SW 1271 (cell line): Measurements from ENCODE around the gene MUC15.
A peak's percentile ranks its signal among the peaks of the same experiment; 100 is the strongest.

Source experiments
- DNase-seq, 2 experiments: peaks; one replicate each; lab custom pipeline; 2025; lab: John Stamatoyannopoulos, UW

MUC15 gene

GRCh38 chr11:26573896-26574295, 1.8 kb upstream of the MUC15 start:
- no peak for DNase-seq

- DNase-seq = no peak
Measured at GRCh38 chr11:26572770-26573402, 823 bp upstream of the MUC15 start.

- DNase-seq = no peak
Measured at GRCh38 chr11:26569646-26570045, 2.4 kb downstream of the MUC15 start.

GRCh38 chr11:26558190-26558589, 13.9 kb downstream of the MUC15 start:
- no peak for DNase-seq

- DNase-seq = no peak
Measured at GRCh38 chr11:26557666-26558065, 14.4 kb downstream of the MUC15 start.

- DNase-seq = no peak
Measured at GRCh38 chr11:26556582-26556981, 15.5 kb downstream of the MUC15 start.

- DNase-seq = no peak
Measured at GRCh38 chr11:26554455-26554854, 17.6 kb downstream of the MUC15 start.

- DNase-seq = no peak
Measured at GRCh38 chr11:26553182-26553581, 18.9 kb downstream of the MUC15 start.

- peak in 1 of 2 experiments; percentile 2 for DNase-seq
Measured at GRCh38 chr11:26551186-26551801, 20.8 kb downstream of the MUC15 start.

GRCh38 chr11:26550022-26550421, 22.0 kb downstream of the MUC15 start:
- DNase-seq = no peak

- no peak for DNase-seq
Measured at GRCh38 chr11:26549176-26549575, 22.9 kb downstream of the MUC15 start.

GRCh38 chr11:26541870-26542269, 30.2 kb downstream of the MUC15 start:
- no peak for DNase-seq

GRCh38 chr11:26539517-26539916, 32.5 kb downstream of the MUC15 start:
- DNase-seq = no peak

GRCh38 chr11:26537341-26537740, 34.7 kb downstream of the MUC15 start:
- DNase-seq = no peak

GRCh38 chr11:26527685-26528084, 44.4 kb downstream of the MUC15 start:
- no peak for DNase-seq

- DNase-seq = no peak
Measured at GRCh38 chr11:26522912-26523610, 49.0 kb downstream of the MUC15 start.

- DNase-seq = no peak
Measured at GRCh38 chr11:26519469-26519868, 52.6 kb downstream of the MUC15 start.

- no peak for DNase-seq
Measured at GRCh38 chr11:26512196-26512595, 59.9 kb downstream of the MUC15 start.

GRCh38 chr11:26510756-26511155, 61.3 kb downstream of the MUC15 start:
- no peak for DNase-seq

- no peak for DNase-seq
Measured at GRCh38 chr11:26510164-26510563, 61.9 kb downstream of the MUC15 start.
